Uterus (tissue), 4 donors: ENCODE data around the gene DCAF7. TPM values are rescaled to one million over a fixed set of nuclear protein-coding genes. Genes with fewer than 3 reads are reported as not detected.

Source experiments
- DNase-seq, 2 donors: peaks; one replicate each; pipeline ENCODE4 v3.0.0-alpha.2; 2019 to 2020
- H3K27ac ChIP-seq, 2 donors: fragments of 200-600 bp; sonication (generic); 1 replicate in 1 of 2; 2 replicates in 1 of 2; pipeline ENCODE4 v1.5.1; 2016 to 2018
- H3K27me3 ChIP-seq, 2 donors: fragments of 200-600 bp; sonication (generic); one replicate each; pipeline ENCODE4 v1.5.1; 2018 to 2019; ENCODE audit warnings: control low read depth in 1 of 2
- H3K36me3 ChIP-seq, 2 donors: fragments of 200-600 bp; sonication (generic); one replicate each; pipeline ENCODE4 v1.5.1; 2019; ENCODE audit warnings: control low read depth in 1 of 2
- H3K4me1 ChIP-seq, 2 donors: fragments of 200-600 bp; sonication (generic); one replicate each; pipeline ENCODE4 v1.5.1; 2018 to 2019; ENCODE audit warnings: control low read depth in 1 of 2
- H3K4me3 ChIP-seq, 2 donors: fragments of 200-600 bp; sonication (generic); 1 replicate in 1 of 2; 2 replicates in 1 of 2; pipeline ENCODE4 v1.5.1; 2018 to 2019; ENCODE audit warnings: mild to moderate bottlenecking in 1 of 2
- H3K9me3 ChIP-seq, 2 donors: fragments of 200-600 bp; sonication (generic); one replicate each; pipeline ENCODE4 v1.5.1; 2019; ENCODE audit warnings: control low read depth in 1 of 2
- POLR2A ChIP-seq, 2 donors: fragments of 450-650 bp; IDR thresholded peaks; one replicate each; pipeline ENCODE4 v1.6.1; 2016; ENCODE audit warnings: antibody characterized with exemption in 2 of 2, mild to moderate bottlenecking in 1 of 2, moderate library complexity in 1 of 2
- intact Hi-C: fragments of 100-400 bp; cut with DNase I; formaldehyde crosslinking; loops from one replicate; pipeline ENCODE4 v1.15.1; 2023; ENCODE audit warnings: low total_unique reads
- total RNA-seq, 4 donors: library from RNA; depleted of rRNA in 3 of 4; stranded (reverse); fragments of >200 nt in 3 of 4; gene quantifications; one replicate each; pipeline versions ENCODE4 v1.1.0 to v1.2.4, GENCODE V29; 2014 to 2023
- TF ChIP-seq, protein P1 (sequence below), 4 experiments: fragments of 200-600 bp in 2 of 4; fragments of 450-650 bp in 2 of 4; sonication (generic) in 2 of 4; IDR thresholded peaks; one replicate each; pipeline ENCODE4 v1.5.1; 2016 to 2019; ENCODE audit warnings: antibody characterized with exemption in 4 of 4, mild to moderate bottlenecking in 2 of 4, moderate library complexity in 1 of 4
- donor health status: DM: yes; HTN: yes; CAD: no.

Gene DCAF7
- total RNA-seq, 4 donors from 2014 or later: 5.6 to 51.1 (median 25.1) TPM

DNA sequence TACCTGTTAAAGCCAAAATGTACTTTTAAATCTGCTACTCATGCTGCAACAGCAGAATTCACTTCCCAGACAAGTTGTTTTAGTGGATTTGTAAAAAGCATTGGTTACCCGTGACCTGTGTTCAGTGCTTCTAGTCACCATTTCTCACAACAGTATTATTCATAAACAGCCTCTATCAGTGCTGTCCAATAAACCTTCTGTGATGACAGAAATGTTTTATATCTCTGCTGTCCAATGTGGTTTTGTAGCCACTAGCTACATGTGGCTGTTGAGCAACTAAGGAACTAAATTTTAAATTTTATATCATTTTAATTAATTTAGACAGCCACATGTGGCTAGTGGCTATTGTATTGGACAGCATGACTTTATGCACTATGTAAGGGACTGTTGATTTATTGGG, 84.5 kb downstream of the DCAF7 start:
- no peak overlapping the region for H3K4me3 ChIP-seq
- H3K27ac ChIP-seq: no peak overlapping the region
- no peak for DNase-seq
- H3K27me3 ChIP-seq: no peaks in the 10 kb centered on the region
- no peaks in the 10 kb centered on the region for H3K9me3 ChIP-seq
- H3K36me3 ChIP-seq: no peaks in the 10 kb centered on the region
- no peak for TF ChIP-seq POLR2A (IDR thresholded peaks at IDR 0.05)
- TF ChIP-seq, protein P1, sequence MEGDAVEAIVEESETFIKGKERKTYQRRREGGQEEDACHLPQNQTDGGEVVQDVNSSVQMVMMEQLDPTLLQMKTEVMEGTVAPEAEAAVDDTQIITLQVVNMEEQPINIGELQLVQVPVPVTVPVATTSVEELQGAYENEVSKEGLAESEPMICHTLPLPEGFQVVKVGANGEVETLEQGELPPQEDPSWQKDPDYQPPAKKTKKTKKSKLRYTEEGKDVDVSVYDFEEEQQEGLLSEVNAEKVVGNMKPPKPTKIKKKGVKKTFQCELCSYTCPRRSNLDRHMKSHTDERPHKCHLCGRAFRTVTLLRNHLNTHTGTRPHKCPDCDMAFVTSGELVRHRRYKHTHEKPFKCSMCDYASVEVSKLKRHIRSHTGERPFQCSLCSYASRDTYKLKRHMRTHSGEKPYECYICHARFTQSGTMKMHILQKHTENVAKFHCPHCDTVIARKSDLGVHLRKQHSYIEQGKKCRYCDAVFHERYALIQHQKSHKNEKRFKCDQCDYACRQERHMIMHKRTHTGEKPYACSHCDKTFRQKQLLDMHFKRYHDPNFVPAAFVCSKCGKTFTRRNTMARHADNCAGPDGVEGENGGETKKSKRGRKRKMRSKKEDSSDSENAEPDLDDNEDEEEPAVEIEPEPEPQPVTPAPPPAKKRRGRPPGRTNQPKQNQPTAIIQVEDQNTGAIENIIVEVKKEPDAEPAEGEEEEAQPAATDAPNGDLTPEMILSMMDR (IDR thresholded peaks at IDR 0.05): no peak
- H3K4me1 ChIP-seq: no peaks in the 10 kb centered on the region
- intact Hi-C loops: no loop called here

DNA sequence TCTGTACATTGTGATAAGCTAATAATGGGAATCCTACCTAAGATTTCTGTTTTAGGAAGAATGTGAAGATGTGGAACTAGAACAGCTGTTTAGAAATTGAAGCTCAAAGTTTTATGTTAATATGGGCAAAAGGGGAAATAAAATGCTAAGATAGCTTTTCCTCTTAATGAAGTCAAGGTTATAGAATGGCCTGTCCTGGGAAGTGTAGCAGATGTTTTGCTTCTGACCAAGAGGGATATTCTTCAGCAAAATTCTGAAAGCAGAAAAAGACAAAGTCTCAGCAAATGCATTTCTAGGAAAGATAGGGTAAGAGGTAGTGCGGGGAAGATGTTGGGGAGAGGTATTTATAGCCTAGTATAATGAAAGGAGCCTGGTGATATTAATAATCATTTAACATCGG, 85.0 kb downstream of the DCAF7 start:
- no peaks in the 10 kb centered on the region for H3K27me3 ChIP-seq
- intact Hi-C loops: no loop called here
- H3K36me3 ChIP-seq: no peaks in the 10 kb centered on the region
- DNase-seq: no peak
- H3K4me1 ChIP-seq: no peaks in the 10 kb centered on the region
- TF ChIP-seq, protein P1 (IDR thresholded peaks at IDR 0.05): no peak
- TF ChIP-seq POLR2A (IDR thresholded peaks at IDR 0.05): no peak
- no peaks in the 10 kb centered on the region for H3K9me3 ChIP-seq
- no peak overlapping the region for H3K27ac ChIP-seq
- no peak overlapping the region for H3K4me3 ChIP-seq

GRCh38 chr17:63635787-63636186, 85.5 kb downstream of the DCAF7 start:
- TF ChIP-seq, protein P1 (IDR thresholded peaks at IDR 0.05): no peak
- TF ChIP-seq POLR2A (IDR thresholded peaks at IDR 0.05): no peak
- DNase-seq: no peak
- H3K4me1 ChIP-seq: no peaks in the 10 kb centered on the region
- H3K27me3 ChIP-seq: no peaks in the 10 kb centered on the region
- no peak overlapping the region for H3K4me3 ChIP-seq
- H3K27ac ChIP-seq: no peak overlapping the region
- intact Hi-C loops: no loop called here
- H3K36me3 ChIP-seq: no peaks in the 10 kb centered on the region
- H3K9me3 ChIP-seq: no peaks in the 10 kb centered on the region

DNA sequence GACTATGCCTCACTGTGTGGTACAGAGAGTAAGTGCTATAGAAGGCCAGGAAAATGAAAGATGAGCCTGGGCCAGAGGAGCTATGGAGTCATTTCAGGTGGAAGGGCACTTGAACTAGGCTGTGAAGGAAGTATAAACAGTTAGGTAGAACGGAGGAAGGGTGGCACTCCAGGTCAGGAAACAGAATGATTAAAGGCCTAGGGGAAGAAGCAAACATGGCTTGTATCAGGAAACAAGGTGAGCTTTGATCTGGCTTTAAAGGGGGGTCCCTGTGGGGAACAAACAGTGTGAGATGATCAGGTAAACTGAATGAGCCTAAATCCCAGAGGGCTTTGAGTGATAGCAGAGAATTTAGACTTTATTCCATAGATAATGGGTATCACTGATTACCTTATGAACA, 88.8 kb downstream of the DCAF7 start:
- H3K9me3 ChIP-seq: no peaks in the 10 kb centered on the region
- no peaks in the 10 kb centered on the region for H3K4me1 ChIP-seq
- no peak for TF ChIP-seq POLR2A (IDR thresholded peaks at IDR 0.05)
- TF ChIP-seq, protein P1 (IDR thresholded peaks at IDR 0.05): no peak
- H3K4me3 ChIP-seq: no peak overlapping the region
- H3K27ac ChIP-seq: no peak overlapping the region
- H3K27me3 ChIP-seq: no peaks in the 10 kb centered on the region
- DNase-seq: no peak
- no peaks in the 10 kb centered on the region for H3K36me3 ChIP-seq
- intact Hi-C loops: no loop called here

- TF ChIP-seq, protein P1 (IDR thresholded peaks at IDR 0.05): no peak
- no peak for TF ChIP-seq POLR2A (IDR thresholded peaks at IDR 0.05)
- DNase-seq: no peak
- intact Hi-C loops: no loop called here
- no peak overlapping the region for H3K27ac ChIP-seq
- no peaks in the 10 kb centered on the region for H3K9me3 ChIP-seq
- H3K4me3 ChIP-seq: no peak overlapping the region
- H3K27me3 ChIP-seq: no peaks in the 10 kb centered on the region
- H3K36me3 ChIP-seq: no peaks in the 10 kb centered on the region
- H3K4me1 ChIP-seq: no peaks in the 10 kb centered on the region
Measured at GRCh38 chr17:63640038-63640437, 89.8 kb downstream of the DCAF7 start.
